Measurements from ENCODE around the gene ALG14.

DNA sequence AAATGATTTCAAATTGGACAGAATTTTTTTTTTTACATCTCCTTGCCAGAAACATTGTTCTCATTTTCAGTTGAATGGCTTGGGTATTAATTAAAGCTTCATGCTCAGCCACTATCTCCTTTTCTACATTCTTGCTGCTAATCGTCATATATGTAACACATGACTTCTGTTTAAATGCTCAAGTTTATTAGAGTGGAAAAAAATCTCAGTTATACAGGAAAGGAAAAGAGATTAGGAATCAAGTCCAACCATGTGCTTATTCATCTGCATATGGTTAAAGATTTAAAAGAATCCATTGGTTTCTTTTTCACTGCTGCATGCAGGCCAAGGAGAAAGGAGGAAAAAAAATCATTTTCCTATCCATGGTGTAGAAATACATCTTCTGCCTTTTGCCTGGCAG is 98.5 kb downstream of the ALG14 start:
- TF ChIP-seq, protein P1, sequence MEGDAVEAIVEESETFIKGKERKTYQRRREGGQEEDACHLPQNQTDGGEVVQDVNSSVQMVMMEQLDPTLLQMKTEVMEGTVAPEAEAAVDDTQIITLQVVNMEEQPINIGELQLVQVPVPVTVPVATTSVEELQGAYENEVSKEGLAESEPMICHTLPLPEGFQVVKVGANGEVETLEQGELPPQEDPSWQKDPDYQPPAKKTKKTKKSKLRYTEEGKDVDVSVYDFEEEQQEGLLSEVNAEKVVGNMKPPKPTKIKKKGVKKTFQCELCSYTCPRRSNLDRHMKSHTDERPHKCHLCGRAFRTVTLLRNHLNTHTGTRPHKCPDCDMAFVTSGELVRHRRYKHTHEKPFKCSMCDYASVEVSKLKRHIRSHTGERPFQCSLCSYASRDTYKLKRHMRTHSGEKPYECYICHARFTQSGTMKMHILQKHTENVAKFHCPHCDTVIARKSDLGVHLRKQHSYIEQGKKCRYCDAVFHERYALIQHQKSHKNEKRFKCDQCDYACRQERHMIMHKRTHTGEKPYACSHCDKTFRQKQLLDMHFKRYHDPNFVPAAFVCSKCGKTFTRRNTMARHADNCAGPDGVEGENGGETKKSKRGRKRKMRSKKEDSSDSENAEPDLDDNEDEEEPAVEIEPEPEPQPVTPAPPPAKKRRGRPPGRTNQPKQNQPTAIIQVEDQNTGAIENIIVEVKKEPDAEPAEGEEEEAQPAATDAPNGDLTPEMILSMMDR (IDR thresholded peaks at IDR 0.05): no peak
- TF ChIP-seq POLR2AphosphoS5 (IDR thresholded peaks at IDR 0.05) (no peak), POLR2A (IDR thresholded peaks at IDR 0.05) (no peak), EP300 (IDR thresholded peaks at IDR 0.05) (no peak)
